Lower lobe of right lung (tissue), 2 donors: Measurements from ENCODE around the gene C15orf62. TPM values are rescaled to one million over a fixed set of nuclear protein-coding genes. Genes with fewer than 3 reads are reported as not detected.

Experiments
- ATAC-seq, 2 donors: fragments of 200-7000 bp; cut with Tn5 transposase; one replicate each; pipeline ENCODE4 v1.9.1; 2020 to 2022; ENCODE audit warnings: mild to moderate bottlenecking in 2 of 2, moderate library complexity in 2 of 2
- DNase-seq: peaks from one replicate; pipeline ENCODE4 v3.0.0-alpha.2; 2020
- H3K27ac ChIP-seq: fragments of 200-600 bp; one replicate; pipeline ENCODE4 v1.8.0; 2022
- H3K27me3 ChIP-seq: fragments of 200-600 bp; one replicate; pipeline ENCODE4 v1.8.0; 2022; ENCODE audit warnings: low read depth
- H3K36me3 ChIP-seq: fragments of 200-600 bp; one replicate; pipeline ENCODE4 v1.8.0; 2022; ENCODE audit warnings: mild to moderate bottlenecking
- H3K4me1 ChIP-seq: fragments of 200-600 bp; one replicate; pipeline ENCODE4 v1.8.0; 2022
- H3K4me3 ChIP-seq: fragments of 200-600 bp; one replicate; pipeline ENCODE4 v1.8.0; 2022; ENCODE audit warnings: mild to moderate bottlenecking
- H3K9me3 ChIP-seq: fragments of 200-600 bp; one replicate; pipeline ENCODE4 v1.8.0; 2022
- CTCF ChIP-seq: fragments of 200-600 bp; IDR thresholded peaks from one replicate; pipeline ENCODE4 v1.8.0; 2022; ENCODE audit warnings: antibody characterized with exemption, mild to moderate bottlenecking
- intact Hi-C: fragments of 100-400 bp; cut with DNase I; formaldehyde crosslinking; loops from one replicate; pipeline ENCODE4 v1.11.0; 2022
- total RNA-seq: library from RNA; stranded (reverse); fragmentation: NEBNext Ultra II Directional; extraction: Animal tissue kit (Norgen Biotek cat#: 25700); gene quantifications from one replicate; pipeline ENCODE4 v1.2.1, GENCODE V29; 2021
- donor health status: DM: no; HTN: yes; CAD: no; lungs with severe emphysema.

Gene C15orf62
- total RNA-seq, 1 donor from 2014 or later = 2.4 TPM

GRCh38 chr15:40808861-40809450 is 39.2 kb downstream of the C15orf62 start:
- Histone ChIP-seq H3K4me1 (peaks cover 30% of the 10 kb centered on the region), H3K27me3 (no peaks in the 10 kb centered on the region), H3K36me3 (peaks cover 33% of the 10 kb centered on the region), H3K9me3 (no peaks in the 10 kb centered on the region), H3K4me3 (no peak overlapping the region), H3K27ac (no peak overlapping the region)
- intact Hi-C loops = no loop called here
- no peak for TF ChIP-seq CTCF
- no peak for ATAC-seq
- no peak for DNase-seq

GRCh38 chr15:40812721-40813425 is 43.1 kb downstream of the C15orf62 start:
- H3K27ac ChIP-seq = no peak overlapping the region
- H3K36me3 ChIP-seq = peaks cover 44% of the 10 kb centered on the region
- H3K9me3 ChIP-seq = no peaks in the 10 kb centered on the region
- peaks cover 13% of the 10 kb centered on the region for H3K4me1 ChIP-seq
- no peak for ATAC-seq
- no peak for TF ChIP-seq CTCF
- intact Hi-C loops = no loop called here
- DNase-seq = no peak
- H3K27me3 ChIP-seq = no peaks in the 10 kb centered on the region
- H3K4me3 ChIP-seq = no peak overlapping the region

- H3K27ac ChIP-seq = no peak overlapping the region
- H3K9me3 ChIP-seq = no peaks in the 10 kb centered on the region
- no peak for TF ChIP-seq CTCF
- no peaks in the 10 kb centered on the region for H3K27me3 ChIP-seq
- intact Hi-C loops = no loop called here
- H3K4me3 ChIP-seq = no peak overlapping the region
- no peak for DNase-seq
- no peak for ATAC-seq
- H3K4me1 ChIP-seq = no peaks in the 10 kb centered on the region
- peaks cover 44% of the 10 kb centered on the region for H3K36me3 ChIP-seq
These were observed 45.4 kb downstream of the C15orf62 start for GRCh38 chr15:40815042-40815698.

GRCh38 chr15:40819048-40819447 is 49.3 kb downstream of the C15orf62 start:
- no peak for DNase-seq
- H3K4me3 ChIP-seq = no peak overlapping the region
- ATAC-seq = no peak
- peaks cover 10% of the 10 kb centered on the region for H3K36me3 ChIP-seq
- H3K27me3 ChIP-seq = no peaks in the 10 kb centered on the region
- no peaks in the 10 kb centered on the region for H3K9me3 ChIP-seq
- TF ChIP-seq CTCF = no peak
- no peak overlapping the region for H3K27ac ChIP-seq
- H3K4me1 ChIP-seq = no peaks in the 10 kb centered on the region
- intact Hi-C loops = no loop called here

GRCh38 chr15:40821195-40821594 is 51.4 kb downstream of the C15orf62 start:
- Histone ChIP-seq H3K4me1 (no peaks in the 10 kb centered on the region), H3K4me3 (no peak overlapping the region), H3K27me3 (no peaks in the 10 kb centered on the region), H3K36me3 (no peaks in the 10 kb centered on the region), H3K9me3 (no peaks in the 10 kb centered on the region), H3K27ac (no peak overlapping the region)
- intact Hi-C loops = no loop called here
- no peak for ATAC-seq
- TF ChIP-seq CTCF = no peak
- no peak for DNase-seq

Other genes with a start within 250 kb of the C15orf62 start
- 24.8 TPM for gene CCDC32, start 204.9 kb upstream of the C15orf62 start, total RNA-seq
- gene RPUSD2, start 200.7 kb upstream of the C15orf62 start, total RNA-seq = 5.3 TPM
- gene KNL1, start 175.7 kb upstream of the C15orf62 start, total RNA-seq = 1.5 TPM
- gene RAD51, start 74.8 kb upstream of the C15orf62 start, total RNA-seq = 1.1 TPM
- 101 TPM for gene RMDN3, start 14.7 kb upstream of the C15orf62 start, total RNA-seq
- 99.5 TPM for gene GCHFR, start 5.9 kb upstream of the C15orf62 start, total RNA-seq
- 29.6 TPM for gene ZFYVE19, start 37.1 kb downstream of the C15orf62 start, total RNA-seq
- 28.4 TPM for gene DNAJC17, start 37.5 kb downstream of the C15orf62 start, total RNA-seq
- 0.53 TPM for gene PPP1R14D, start 58.7 kb downstream of the C15orf62 start, total RNA-seq
- 76.5 TPM for gene SPINT1, start 74.1 kb downstream of the C15orf62 start, total RNA-seq
- 1.5 TPM for gene RHOV, start 104.3 kb downstream of the C15orf62 start, total RNA-seq
- gene VPS18, start 124.5 kb downstream of the C15orf62 start, total RNA-seq = 24.0 TPM
- gene DLL4, start 159.4 kb downstream of the C15orf62 start, total RNA-seq = 21.3 TPM
- 1.8 TPM for gene CHAC1, start 183.5 kb downstream of the C15orf62 start, total RNA-seq